HG02610 (cell line): ENCODE measurements around the gene COPS7A.

Experiments
- ATAC-seq: cut with Tn5 transposase; IDR thresholded peaks from one replicate; pipeline ENCODE4 v1.9.1; 2021; ENCODE audit warnings: mild to moderate bottlenecking, moderate library complexity; ENCODE audit not compliant: unreplicated experiment

The COPS7A gene

DNA sequence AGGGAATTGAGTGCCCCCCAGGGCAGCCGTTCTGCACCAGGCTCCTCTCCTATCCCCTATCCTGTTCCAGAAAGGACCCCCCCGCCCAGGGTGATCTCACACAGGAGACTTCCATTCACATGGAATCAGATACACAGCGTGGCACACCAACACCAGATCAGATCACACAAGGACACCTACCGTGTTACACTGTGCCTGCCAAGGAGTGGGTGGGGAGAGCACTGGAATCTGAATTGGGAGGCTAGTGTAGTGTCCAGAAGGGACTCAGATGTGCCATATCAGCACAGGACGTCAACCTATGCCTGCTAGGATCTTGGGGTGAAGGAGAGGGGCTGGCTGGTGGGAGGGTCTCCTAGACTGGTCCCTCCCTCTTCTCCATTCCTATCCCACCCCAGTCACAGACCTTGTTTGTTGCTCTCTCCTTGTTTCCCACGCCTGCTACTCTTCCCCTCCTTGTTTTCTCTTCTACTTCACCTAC lies 44.6 kb downstream of the COPS7A start:
- no peak for ATAC-seq

DNA sequence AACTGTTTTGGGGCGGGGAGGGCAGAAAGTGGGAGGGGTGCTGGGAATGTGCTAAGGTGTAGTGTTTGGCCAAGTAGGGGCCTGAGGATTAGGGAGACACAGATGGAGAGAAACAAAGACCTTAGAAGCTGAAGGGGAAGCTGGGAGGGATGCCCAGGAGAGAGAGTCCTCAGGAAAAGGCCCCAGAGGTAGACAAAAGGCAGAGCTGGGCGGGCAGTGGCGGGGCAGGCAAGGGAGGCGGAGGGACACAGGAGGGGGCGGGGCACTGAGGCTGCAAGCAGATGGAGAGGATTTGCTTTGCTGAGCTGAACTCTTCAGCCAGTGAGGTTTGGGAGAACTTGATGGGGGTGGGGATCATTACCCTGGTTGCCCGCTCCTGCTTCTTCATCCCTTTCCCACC lies 45.1 kb downstream of the COPS7A start:
- no peak for ATAC-seq

DNA sequence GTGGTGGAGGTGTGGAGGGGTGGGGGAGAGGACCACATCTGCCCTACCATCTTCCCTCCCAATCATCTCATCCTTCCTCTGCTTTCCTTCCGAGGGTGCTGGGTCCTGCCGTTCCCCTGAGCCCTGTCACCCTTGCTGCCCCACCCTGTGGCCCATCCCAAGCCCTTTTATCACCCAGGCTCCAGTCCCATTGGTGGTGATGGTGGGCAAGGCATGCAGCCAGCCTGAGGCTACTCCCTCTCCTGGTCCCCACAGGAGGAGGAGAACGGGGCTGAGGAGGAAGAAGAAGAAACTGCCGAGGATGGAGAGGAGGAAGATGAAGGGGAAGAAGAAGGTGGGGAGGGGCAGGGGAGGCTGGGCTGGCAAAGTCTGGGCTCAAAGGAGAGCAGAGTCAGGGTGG lies 45.8 kb downstream of the COPS7A start:
- no peak for ATAC-seq

DNA sequence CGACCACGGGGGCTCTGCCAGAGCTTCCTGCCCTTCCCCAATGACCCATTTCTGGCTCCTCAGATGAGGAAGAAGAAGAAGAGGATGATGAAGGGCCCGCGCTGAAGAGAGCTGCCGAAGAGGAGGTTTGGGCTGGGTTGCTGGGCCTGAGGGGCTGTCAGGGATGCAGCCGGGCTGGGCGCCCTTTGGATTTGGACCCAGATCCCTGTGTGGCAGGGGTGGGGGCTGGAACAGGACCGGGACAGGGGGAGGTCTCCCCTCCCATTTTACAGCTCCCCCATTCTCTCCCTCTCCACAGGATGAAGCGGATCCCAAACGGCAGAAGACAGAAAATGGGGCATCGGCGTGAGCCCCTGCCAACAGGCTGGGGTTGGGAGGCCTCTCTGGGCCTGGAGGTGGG lies 46.2 kb downstream of the COPS7A start:
- no peak for ATAC-seq

DNA sequence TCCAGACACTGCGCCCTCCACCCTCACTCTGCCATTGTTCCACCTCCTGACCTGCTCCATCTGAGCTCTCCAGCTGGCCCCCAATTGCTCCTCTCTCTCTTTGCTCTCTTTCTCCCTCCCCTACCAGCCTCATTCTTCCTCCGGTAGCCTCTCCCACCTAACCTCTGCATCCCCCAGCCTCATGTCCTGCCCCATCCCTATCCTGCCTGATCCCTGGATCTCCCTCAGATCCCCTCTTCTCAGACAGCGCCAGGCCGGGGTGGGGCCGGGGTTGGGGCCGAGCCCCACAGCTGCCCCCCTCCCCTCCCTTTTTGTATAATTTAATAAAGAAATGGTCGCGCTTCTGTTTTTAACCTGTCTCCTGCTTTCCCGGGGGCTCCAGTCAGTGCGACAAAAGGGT lies 46.8 kb downstream of the COPS7A start:
- no peak for ATAC-seq

DNA sequence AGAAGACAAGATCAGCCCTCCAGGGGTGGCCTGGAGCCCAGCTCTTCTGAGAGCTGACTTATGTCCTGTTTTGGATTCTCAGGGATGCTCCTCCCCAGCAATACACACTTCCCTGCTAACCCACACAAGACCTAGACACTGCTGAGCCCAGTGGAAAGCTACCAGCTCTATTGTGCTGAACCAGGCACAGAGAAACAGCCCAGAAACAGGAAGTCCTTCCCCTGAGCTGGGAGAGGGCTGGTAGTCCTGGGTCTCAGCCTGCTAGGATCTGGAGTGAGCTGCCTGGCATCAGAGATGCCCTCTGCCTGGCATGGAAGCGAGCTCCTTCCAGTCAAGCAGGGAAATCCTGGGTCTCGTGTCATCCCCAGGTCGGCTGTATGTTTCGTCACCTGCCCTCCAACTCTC lies 47.2 kb downstream of the COPS7A start:
- ATAC-seq = no peak

GRCh38 chr12:6771509-6772330 lies 47.9 kb downstream of the COPS7A start:
- ATAC-seq = no peak

DNA sequence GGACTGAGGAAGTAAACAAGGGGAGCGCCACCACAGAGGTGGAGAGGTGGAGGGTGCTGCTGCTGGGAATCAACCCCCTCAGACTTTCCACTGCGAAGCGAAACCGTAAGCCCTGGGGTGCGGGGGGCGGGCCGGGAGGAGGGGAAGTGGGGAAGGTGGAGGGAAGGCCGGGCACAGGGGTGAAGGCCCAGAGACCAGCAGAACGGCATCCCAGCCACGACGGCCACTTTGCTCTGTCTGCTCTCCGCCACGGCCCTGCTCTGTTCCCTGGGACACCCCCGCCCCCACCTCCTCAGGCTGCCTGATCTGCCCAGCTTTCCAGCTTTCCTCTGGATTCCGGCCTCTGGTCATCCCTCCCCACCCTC lies 48.5 kb downstream of the COPS7A start, which contains the start of gene LAG3:
Gene LAG3 (plus strand): TSS at position 190 of the 365 bp plus-strand sequence. CDS start 333 bp downstream, outside the sequence.
- ATAC-seq = no peak

DNA sequence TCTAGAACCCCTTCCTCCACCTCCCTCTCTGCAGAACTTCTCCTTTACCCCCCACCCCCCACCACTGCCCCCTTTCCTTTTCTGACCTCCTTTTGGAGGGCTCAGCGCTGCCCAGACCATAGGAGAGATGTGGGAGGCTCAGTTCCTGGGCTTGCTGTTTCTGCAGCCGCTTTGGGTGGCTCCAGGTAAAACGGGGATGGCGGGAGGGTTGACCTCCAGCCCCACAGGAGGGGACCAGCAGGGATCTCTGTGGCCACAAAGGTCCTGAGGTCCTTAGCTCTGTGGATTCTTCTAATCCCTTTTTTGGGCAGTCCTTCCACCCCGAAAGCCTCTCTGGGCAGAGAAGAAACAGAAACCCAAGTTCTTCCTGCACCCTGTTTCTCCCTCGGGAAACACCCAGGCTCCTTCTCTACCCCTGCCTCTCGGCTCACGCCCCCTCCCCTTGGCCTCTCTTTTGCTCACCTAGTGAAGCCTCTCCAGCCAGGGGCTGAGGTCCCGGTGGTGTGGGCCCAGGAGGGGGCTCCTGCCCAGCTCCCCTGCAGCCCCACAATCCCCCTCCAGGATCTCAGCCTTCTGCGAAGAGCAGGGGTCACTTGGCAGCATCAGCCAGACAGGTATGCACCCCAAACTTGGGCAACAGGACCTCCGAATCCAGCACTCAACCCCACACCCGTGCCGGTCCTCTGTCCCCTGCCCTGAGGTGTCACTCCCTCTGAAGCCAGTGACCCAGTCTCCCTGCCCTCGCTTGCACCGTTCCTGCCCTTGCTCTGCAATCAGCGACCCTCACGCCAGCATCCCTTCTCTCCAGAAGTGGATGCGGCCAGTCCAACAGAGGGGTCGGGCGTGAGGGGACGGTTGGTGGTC lies 49.1 kb downstream of the COPS7A start:
- no peak for ATAC-seq

- no peak for ATAC-seq
Observed at GRCh38 chr12:6773590-6774351, 49.9 kb downstream of the COPS7A start.

- no peak for ATAC-seq
Observed at GRCh38 chr12:6774499-6775062, 50.7 kb downstream of the COPS7A start.

- no peak for ATAC-seq
Observed at GRCh38 chr12:6775185-6776174, 51.6 kb downstream of the COPS7A start.

DNA sequence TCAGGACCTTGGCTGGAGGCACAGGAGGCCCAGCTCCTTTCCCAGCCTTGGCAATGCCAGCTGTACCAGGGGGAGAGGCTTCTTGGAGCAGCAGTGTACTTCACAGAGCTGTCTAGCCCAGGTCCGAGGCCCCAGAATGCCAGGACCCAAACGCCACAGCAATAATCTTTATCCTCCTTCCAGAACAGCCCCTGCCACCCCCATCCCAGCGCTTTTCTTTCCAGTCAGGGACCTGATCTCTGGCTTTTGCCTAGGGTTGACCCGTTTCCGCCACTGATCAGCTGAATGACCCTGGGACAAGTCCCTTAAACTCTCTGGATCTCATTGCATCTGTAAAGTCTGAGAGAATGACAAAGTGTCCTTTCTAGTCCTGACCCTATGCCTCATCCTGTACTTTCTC lies 53.5 kb downstream of the COPS7A start:
- ATAC-seq = no peak

DNA sequence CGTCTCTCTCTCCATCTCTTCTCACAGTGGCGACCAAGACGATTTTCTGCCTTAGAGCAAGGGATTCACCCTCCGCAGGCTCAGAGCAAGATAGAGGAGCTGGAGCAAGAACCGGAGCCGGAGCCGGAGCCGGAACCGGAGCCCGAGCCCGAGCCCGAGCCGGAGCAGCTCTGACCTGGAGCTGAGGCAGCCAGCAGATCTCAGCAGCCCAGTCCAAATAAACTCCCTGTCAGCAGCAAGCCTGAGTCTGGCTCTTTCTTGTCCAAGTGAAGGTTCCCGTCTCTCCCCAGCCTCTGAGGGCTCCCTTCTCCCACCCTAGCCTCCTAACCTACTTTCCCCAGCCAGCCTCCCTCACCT lies 54.3 kb downstream of the COPS7A start:
- ATAC-seq = no peak

DNA sequence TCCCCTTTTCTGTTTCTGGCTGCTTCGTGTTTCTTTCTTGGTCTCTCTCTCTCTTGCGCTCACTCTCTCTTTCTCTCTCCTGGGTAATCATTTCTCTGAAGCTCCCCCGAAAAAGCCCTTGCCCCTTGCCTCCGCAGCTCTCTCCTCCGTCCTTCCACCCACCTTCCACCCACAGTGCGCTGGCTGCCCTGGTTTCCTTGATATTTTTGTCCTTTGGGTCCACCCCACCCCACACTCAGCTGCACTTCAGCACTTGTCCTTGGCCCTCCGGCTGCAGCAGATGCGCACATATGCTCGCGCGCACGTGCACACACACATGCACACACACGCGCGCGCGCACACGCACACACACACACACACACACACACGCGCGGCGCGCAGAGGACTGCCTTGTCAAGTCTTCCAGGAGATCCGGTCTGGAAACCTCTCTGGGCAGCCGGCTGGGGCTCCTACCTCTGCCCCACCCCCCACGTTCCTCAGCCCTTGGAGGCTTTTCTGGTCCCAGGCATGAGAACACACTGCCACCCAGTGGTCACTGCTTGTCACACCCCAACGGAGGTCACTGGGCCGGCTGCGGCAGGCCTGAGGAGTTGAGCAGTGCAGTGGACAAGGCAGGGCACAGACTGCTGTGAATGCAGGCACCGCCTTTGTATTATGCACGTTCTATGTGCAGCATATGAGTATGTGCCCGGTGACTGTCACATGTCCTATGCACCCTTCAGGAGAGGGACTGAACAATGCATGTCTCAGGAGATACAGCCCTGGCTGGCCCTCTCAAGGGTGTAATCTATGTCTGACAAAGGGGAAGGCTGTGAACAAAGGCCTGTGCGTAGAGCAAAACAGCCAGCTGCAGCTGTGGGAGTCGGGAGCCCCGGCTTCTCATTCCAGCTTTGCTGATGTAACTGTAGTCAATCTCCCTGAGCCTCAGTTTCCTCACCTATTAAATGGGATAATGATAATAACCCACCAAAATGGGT lies 55.0 kb downstream of the COPS7A start:
- ATAC-seq = peak; percentile 80

GRCh38 chr12:6779708-6780432 lies 56.0 kb downstream of the COPS7A start:
- no peak for ATAC-seq

- no peak for ATAC-seq
Observed at GRCh38 chr12:6780573-6780972, 56.7 kb downstream of the COPS7A start.
